Uterus (tissue), 4 donors: ENCODE data around the gene IER3. TPM values are rescaled to one million over a fixed set of nuclear protein-coding genes. Genes with fewer than 3 reads are reported as not detected.
A peak's percentile ranks its signal among the peaks of the same experiment; 100 is the strongest.
"Not testable (repeated sequence)": the region's sequence is repeated elsewhere in the genome, so short reads cannot be mapped to it uniquely, and the experiment has no call there.

Experiments used
- DNase-seq, 2 donors: peaks; one replicate each; pipeline ENCODE4 v3.0.0-alpha.2; 2019 to 2020
- H3K27ac ChIP-seq, 2 donors: fragments of 200-600 bp; sonication (generic); 1 replicate in 1 of 2; 2 replicates in 1 of 2; pipeline ENCODE4 v1.5.1; 2016 to 2018
- H3K27me3 ChIP-seq, 2 donors: fragments of 200-600 bp; sonication (generic); one replicate each; pipeline ENCODE4 v1.5.1; 2018 to 2019; ENCODE audit warnings: control low read depth in 1 of 2
- H3K36me3 ChIP-seq, 2 donors: fragments of 200-600 bp; sonication (generic); one replicate each; pipeline ENCODE4 v1.5.1; 2019; ENCODE audit warnings: control low read depth in 1 of 2
- H3K4me1 ChIP-seq, 2 donors: fragments of 200-600 bp; sonication (generic); one replicate each; pipeline ENCODE4 v1.5.1; 2018 to 2019; ENCODE audit warnings: control low read depth in 1 of 2
- H3K4me3 ChIP-seq, 2 donors: fragments of 200-600 bp; sonication (generic); 1 replicate in 1 of 2; 2 replicates in 1 of 2; pipeline ENCODE4 v1.5.1; 2018 to 2019; ENCODE audit warnings: mild to moderate bottlenecking in 1 of 2
- H3K9me3 ChIP-seq, 2 donors: fragments of 200-600 bp; sonication (generic); one replicate each; pipeline ENCODE4 v1.5.1; 2019; ENCODE audit warnings: control low read depth in 1 of 2
- CTCF ChIP-seq, 4 experiments: fragments of 200-600 bp in 2 of 4; fragments of 450-650 bp in 2 of 4; sonication (generic) in 2 of 4; IDR thresholded peaks; one replicate each; pipeline ENCODE4 v1.5.1; 2016 to 2019; ENCODE audit warnings: antibody characterized with exemption in 4 of 4, mild to moderate bottlenecking in 2 of 4, moderate library complexity in 1 of 4
- POLR2A ChIP-seq, 2 donors: fragments of 450-650 bp; IDR thresholded peaks; one replicate each; pipeline ENCODE4 v1.6.1; 2016; ENCODE audit warnings: antibody characterized with exemption in 2 of 2, mild to moderate bottlenecking in 1 of 2, moderate library complexity in 1 of 2
- intact Hi-C: fragments of 100-400 bp; cut with DNase I; formaldehyde crosslinking; loops from one replicate; pipeline ENCODE4 v1.15.1; 2023; ENCODE audit warnings: low total_unique reads
- total RNA-seq, 4 donors: library from RNA; depleted of rRNA in 3 of 4; stranded (reverse); fragments of >200 nt in 3 of 4; gene quantifications; one replicate each; pipeline versions ENCODE4 v1.1.0 to v1.2.4, GENCODE V29; 2014 to 2023
- donor health status: DM: yes; HTN: yes; CAD: no.

IER3 gene
- total RNA-seq, 4 donors from 2014 or later, result 0.88 to 23.8 (median 10.4) TPM

GRCh38 chr6:30721198-30722024 is 22.9 kb downstream of the IER3 start:
- intact Hi-C loops, result loop anchor here (2.0 kb wide), 2 partner anchors 35 to 43 kb away; partner anchors contain the start of gene PPP1R18
- Histone ChIP-seq H3K27me3 (no peaks in the 10 kb centered on the region), H3K27ac (peak overlapping the region; percentile 91 to 97), H3K9me3 (no peaks in the 10 kb centered on the region), H3K4me3 (peak overlapping the region; percentile 59 to 69), H3K36me3 (no peaks in the 10 kb centered on the region), H3K4me1 (no peaks in the 10 kb centered on the region)
- DNase-seq, result peak; percentile 91 to 95
- TF ChIP-seq CTCF (IDR thresholded peaks at IDR 0.05) (peak; percentile 35 to 70 (median 64)), POLR2A (IDR thresholded peaks at IDR 0.05) (peak; percentile 47 to 67)

GRCh38 chr6:30720738-30721197 is 23.6 kb downstream of the IER3 start:
- Histone ChIP-seq H3K27me3 (no peaks in the 10 kb centered on the region), H3K4me3 (peak overlapping the region; percentile 59 to 69), H3K4me1 (no peaks in the 10 kb centered on the region), H3K36me3 (no peaks in the 10 kb centered on the region), H3K27ac (peak overlapping the region; percentile 91 to 97), H3K9me3 (no peaks in the 10 kb centered on the region)
- intact Hi-C loops, result loop anchor here (2.0 kb wide), 1 partner anchor 34 kb away; the partner anchor contains the start of gene PPP1R18
- peak; percentile 76 to 79 for DNase-seq
- TF ChIP-seq POLR2A (IDR thresholded peaks at IDR 0.05) (no peak), CTCF (IDR thresholded peaks at IDR 0.05) (no peak)

- TF ChIP-seq POLR2A (IDR thresholded peaks at IDR 0.05) (peak; percentile 83 to 93), CTCF (IDR thresholded peaks at IDR 0.05) (peak in 2 of 4 experiments; percentile 8 to 43)
- no peaks in the 10 kb centered on the region for H3K4me1 ChIP-seq
These were observed 24.3 kb downstream of the IER3 start, which contains the start of gene TUBB for GRCh38 chr6:30719791-30720737. Gene TUBB, plus strand, starts transcription at chr6:30720352. Its CDS starts 155 bp downstream, at chr6:30720507.

GRCh38 chr6:30719356-30719755 is 25.0 kb downstream of the IER3 start:
- Histone ChIP-seq H3K36me3 (no peaks in the 10 kb centered on the region), H3K27me3 (no peaks in the 10 kb centered on the region), H3K9me3 (no peaks in the 10 kb centered on the region), H3K27ac (peak overlapping the region; percentile 74 to 91), H3K4me3 (peak overlapping the region; percentile 59 to 69), H3K4me1 (no peaks in the 10 kb centered on the region)
- intact Hi-C loops, result no loop called here
- TF ChIP-seq POLR2A (IDR thresholded peaks at IDR 0.05) (no peak), CTCF (IDR thresholded peaks at IDR 0.05) (no peak)
- DNase-seq, result no peak

More at GRCh38 chr6:30719791-30720737, 24.3 kb downstream of the IER3 start, which contains the start of gene TUBB:
- no peaks in the 10 kb centered on the region for H3K36me3 ChIP-seq
- H3K9me3 ChIP-seq, result no peaks in the 10 kb centered on the region
- peak within 1 kb of the TSS; percentile 91 to 97 for H3K27ac ChIP-seq
- H3K4me3 ChIP-seq, result peak within 1 kb of the TSS; percentile 59 to 69
- H3K27me3 ChIP-seq, result no peaks in the 10 kb centered on the region
- intact Hi-C loops, result loop anchor here (2.0 kb wide), 1 partner anchor 33 kb away; the partner anchor contains the start of gene PPP1R18
- DNase-seq, result peak; percentile 96 to 97

GRCh38 chr6:30717845-30718720 is 26.3 kb downstream of the IER3 start:
- H3K36me3 ChIP-seq, H3K27me3 ChIP-seq, H3K4me1 ChIP-seq, DNase-seq, intact Hi-C loops, H3K9me3 ChIP-seq: not testable (repeated sequence)
- peak overlapping the region; percentile 85 to 91 for H3K27ac ChIP-seq
- H3K4me3 ChIP-seq, result peak overlapping the region; percentile 62 to 65
